HG03196 (cell line): ENCODE data around the gene COX7A2L.
"Not testable (repeated sequence)": the region's sequence is repeated elsewhere in the genome, so short reads cannot be mapped to it uniquely, and the experiment has no call there.

Experiments
- ATAC-seq: cut with Tn5 transposase; IDR thresholded peaks from one replicate; pipeline ENCODE4 v1.9.1; 2021; ENCODE audit not compliant: unreplicated experiment

Gene COX7A2L

GRCh38 chr2:42340045-42340937 is 20.7 kb downstream of the COX7A2L start:
- no peak for ATAC-seq

DNA sequence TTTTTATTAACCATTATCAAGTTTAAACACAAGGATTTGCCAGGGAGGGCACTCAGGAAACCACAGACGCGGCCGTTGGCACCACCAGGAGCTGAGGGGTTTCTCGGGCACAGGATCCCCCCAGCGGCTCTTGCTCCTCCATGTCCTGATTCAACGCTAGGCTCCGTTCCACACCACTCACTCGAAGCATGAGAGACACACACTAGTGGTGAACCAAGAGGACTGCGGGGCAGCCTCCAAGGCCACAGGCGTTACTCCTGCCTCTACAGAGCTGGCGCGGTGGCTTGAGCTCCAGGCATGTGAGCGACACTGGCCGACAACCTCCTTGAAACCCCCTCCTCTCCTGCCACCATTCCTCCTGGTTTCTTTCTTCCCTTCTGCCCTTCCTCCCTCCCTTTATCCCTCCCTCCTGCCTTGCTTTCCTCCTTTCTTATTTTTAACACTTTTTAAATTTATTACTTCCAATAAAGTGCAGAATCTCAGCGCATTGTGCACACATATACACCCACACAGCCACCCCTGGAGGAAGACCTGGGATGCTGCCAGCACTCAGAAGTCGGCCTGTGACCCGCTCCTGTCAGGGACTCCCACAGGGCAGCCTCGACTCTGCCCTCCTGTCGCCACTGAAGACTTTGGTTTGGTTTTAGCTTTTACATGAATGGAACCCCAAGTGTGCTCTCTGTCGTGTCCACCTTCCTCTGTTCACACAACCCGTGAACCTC is 21.7 kb downstream of the COX7A2L start:
- ATAC-seq, result no peak

DNA sequence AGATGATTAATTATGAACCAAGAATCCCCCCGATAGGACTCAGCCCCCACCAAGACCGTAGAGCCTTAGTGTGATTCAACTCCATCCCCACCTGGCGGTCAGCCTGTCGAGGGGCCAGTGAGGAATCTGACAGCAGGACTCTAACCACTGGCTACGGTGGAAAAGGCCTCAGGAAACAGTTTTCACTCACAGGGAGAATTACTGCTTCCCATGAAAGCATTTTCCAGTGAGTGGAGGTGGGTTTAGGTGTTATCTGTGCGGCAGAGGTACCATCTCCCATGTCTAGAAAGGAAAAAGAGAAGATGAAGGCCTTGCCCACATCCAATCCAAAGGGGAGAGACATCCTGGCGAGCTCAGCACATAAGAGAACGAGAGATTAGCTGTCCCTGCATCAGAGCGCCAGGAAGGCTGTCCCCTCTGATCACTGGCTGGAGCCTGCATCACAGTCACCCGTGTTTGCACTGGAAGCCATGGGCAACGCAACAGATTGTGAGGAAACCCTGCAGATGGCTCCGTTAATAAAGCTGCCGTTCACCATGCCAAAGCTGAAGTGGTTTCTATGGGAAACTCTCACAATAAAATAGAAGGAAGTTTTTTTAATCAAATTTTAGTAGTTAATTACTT is 22.3 kb downstream of the COX7A2L start:
- no peak for ATAC-seq

DNA sequence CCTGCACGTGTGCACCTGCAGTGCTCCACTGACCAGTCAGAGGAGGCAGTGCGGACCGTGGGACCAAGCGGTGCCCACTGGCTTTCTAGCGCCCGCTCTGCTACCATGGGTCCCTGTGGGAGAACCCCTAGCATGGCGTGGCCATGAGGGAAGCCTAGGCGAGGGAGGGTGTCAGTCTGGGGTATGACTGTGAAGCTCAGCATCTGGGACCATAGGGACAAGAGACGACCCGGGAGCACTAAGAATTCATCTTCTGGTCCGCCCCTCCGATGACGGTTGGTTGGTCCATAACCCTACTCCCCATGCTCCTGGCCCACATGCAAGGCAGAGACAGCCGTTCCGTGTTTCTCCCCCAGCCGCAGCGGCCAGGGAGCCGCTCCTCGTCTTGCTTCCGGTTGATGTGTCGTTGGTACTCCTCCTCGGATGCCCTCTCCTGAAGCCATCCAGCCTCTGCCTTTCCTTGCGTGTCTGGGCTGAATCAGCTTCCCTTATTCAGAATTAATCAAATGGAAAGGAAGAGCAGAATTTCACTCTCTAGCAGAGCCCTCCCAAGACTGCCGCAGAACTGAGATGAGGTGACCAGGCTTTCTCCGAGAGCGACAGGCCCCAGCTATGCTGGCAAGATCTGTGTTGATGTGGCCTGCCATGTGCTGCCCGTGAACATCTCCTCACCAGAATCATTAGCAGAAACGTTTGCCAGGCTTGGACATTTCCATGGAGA is 23.0 kb downstream of the COX7A2L start:
- ATAC-seq, result no peak

DNA sequence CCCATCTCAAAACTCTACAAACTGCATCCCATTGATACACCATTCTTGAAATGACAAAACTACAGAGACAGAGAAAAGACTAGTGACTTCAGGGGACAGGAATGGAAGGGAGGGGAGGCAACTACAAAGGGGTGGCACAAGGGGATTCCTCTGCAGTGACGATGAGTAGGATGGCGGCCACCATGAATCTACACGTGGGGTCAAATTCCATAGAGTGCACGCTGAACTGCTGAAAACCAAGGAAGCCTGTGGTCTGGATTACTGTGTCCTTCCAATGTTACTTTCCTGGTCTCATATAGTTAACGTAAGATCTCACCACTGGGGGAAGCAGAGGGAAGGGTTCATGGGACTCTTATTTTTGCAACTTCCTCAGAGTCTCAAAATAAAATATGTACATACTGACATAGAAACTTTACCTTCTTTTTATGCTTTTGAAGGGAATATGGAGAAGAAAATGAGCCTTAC is 23.6 kb downstream of the COX7A2L start:
- no peak for ATAC-seq

DNA sequence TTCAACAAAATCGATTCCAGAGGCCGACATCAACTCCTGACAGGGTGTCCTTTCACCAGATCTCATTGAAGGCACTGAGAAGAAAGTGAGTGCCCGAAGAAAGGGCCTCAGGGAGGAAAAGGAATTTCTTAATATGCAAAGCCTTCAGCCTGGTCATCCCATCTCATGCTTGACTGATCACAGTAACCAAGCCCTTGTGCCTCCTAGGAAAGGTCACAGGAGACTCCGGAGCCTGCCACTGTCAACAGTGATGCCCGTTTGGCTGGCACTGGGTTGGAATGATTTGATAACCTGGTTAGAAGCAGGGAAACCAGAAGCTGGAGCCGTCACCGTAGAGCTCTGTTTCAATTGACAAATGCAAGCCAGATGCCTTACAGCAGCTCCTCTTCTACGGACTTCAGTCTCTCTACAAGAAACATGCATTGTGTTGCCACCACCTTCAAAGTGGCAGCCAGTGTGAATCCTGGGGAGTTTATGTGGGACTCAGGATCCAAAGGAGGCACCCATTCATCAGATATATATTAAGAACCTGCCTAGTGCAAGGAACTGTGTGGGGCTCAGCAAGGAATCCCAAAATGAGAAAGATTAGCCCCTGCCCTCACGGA is 24.6 kb downstream of the COX7A2L start:
- no peak for ATAC-seq

DNA sequence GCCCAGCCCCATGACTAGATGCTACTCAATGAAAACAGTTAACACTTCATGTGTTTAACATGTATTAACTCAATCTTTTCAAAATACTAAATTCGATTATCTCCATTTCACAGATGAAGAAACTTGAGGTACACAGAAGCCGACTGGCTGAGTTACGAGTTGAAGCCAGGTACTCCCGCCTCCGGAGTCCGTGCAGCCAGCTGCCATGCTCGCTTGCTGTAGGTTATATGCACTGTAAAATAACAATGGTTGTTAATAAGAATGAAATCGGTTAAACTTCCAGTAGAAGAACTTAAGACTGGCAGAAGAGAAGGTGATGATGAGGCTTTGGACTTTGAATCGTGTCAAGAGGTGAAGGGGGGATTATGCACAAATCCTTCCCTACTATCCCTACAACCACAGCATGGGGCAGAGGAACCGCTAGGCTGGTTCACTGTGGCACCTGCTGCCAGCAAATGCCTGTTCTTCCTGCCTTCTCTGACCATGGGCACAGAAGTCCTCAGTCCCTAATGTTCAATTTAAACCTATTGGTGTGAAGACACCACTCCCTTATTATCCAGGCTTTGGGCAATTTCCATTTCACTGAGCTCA is 25.4 kb downstream of the COX7A2L start:
- ATAC-seq, result no peak

GRCh38 chr2:42334865-42335264 is 26.2 kb downstream of the COX7A2L start:
- not testable (repeated sequence) for ATAC-seq

DNA sequence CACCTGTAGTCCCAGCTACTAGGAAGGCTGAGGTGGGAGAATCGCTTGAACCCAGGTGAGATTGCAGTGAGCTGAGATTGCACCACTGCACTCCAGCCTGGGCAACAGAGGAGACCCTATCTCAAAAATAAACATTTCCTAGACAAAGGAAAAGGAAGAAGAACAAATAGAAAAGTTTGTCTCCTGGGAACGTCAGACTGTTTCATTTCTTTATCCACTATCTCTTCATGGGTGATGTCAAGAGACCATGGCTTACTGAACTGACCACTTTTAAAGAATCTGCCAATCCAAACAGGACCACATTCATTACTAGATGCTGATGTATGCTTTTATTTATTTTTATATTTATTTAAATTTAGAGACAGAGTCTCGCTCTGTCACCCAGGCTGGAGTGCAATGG is 26.8 kb downstream of the COX7A2L start:
- ATAC-seq, result no peak

DNA sequence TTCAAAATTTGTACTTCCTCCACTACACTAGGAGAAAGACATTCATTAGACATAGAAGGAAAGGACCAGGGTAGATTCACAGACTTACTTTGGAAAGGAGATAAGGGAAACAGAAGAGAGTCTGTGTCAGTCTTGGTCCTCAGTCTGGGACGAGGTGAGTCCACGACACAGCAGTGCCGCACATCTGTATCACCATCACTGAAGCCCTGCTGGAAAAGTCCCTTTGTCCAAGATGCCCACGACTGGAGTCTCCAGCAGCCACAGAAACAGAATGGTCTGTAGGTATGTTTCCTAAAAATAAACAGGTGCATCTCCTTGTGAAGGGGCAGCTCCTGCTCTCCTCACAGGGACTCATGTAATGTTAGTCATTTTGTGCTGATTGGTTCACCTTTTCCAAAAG is 27.4 kb downstream of the COX7A2L start:
- no peak for ATAC-seq

DNA sequence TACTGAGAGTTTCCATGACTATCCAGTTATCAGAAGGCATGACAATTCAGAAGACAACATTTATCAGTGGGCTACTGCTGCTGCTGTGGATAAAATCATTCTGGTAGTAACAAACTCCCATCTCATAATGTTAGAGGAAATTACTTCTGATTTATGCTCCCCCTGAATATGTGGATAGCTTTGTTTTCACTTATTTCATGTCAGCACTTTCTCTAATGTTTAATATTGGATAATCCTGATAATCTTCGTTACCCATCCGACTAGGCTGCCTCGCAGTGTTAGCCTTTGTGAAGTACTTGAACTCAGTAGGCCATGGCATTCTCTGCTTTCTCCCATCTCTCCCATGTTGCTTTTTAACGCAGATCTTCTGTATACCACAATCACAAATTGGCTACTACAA is 28.4 kb downstream of the COX7A2L start:
- no peak for ATAC-seq

- no peak for ATAC-seq
Measured at GRCh38 chr2:42331569-42332284, 29.3 kb downstream of the COX7A2L start.

DNA sequence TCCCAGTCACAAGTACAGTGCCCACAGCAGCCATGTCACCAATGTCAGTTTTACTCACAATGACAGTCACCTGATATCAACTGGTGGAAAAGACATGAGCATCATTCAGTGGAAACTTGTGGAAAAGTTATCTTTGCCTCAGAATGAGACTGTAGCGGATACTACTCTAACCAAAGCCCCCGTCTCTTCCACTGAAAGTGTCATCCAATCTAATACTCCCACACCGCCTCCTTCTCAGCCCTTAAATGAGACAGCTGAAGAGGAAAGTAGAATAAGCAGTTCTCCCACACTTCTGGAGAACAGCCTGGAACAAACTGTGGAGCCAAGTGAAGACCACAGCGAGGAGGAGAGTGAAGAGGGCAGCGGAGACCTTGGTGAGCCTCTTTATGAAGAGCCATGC is 31.3 kb downstream of the COX7A2L start:
- no peak for ATAC-seq

DNA sequence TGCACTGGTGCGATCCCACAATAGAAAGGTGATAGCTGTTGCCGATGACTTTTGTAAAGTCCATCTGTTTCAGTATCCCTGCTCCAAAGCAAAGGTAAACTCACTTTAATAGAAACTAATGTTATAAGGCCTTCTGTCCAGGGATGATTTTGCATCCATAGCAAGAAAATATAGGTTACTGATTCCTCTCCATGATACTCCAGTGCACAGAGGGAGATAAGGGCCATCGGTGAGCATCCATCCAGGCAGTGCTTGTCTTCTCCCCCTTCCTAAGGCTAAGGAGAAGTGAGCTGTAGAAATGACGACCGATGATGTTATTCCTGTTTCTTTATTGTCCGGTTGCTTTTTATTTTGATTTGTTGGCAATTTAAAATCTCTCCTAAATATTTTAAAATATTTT is 32.1 kb downstream of the COX7A2L start:
- no peak for ATAC-seq

GRCh38 chr2:42328148-42328833 is 32.7 kb downstream of the COX7A2L start:
- no peak for ATAC-seq

DNA sequence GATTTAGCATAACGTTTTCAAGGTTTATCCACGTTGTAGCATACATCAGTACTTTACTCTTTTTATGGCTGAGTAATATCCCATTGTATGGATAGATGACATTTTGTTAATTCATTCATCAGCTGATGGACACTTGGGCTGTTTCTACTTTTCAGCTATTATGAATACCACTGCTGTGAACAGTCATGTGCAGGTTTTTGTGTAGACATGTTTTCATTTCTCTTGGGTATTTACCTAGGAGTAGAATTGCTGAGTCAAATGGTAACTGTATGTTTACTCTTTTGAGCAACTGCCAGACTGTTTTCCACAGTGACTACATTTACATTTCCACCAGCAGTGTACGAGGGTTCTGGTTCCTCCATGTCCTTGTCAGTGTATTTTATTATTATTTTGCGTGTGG is 33.9 kb downstream of the COX7A2L start:
- ATAC-seq, result no peak

DNA sequence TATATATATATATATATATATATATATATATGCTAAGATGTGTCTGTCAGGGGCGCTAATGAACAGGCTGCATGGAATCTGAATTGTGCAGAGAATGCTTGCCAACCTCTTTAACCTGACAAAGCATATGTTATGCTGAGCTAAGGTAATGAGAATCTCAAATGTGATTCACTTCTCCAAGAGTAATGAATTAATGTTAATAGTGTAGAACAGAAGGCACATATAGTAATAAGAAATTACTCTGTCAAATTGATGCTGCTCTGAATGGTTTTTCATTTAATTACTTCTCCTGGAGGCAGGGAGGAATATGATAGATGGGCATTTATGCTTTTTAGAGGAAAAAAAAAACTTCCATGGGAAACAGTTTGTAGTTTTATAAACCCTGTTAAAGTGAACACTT is 35.4 kb downstream of the COX7A2L start:
- ATAC-seq, result no peak

GRCh38 chr2:42324949-42325348 is 36.1 kb downstream of the COX7A2L start:
- no peak for ATAC-seq

DNA sequence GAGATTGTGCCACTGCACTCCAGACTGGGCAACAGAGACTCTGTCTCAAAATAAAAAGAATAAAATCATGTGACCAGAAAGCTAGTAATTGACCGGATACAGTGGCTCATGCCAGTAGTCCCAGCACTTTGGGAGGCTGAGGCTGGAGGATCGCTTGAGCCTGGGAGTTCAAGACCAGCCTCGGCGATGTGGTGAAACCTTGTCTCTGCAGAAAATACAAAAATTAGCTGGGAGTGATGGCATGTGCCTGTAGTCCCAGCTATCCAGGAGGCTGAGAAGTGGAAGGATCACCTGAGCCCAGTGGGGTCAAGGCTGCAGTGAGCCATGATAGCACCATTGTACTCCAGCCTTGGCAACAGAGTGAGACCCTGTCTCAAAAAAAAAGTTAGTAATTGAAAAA is 36.8 kb downstream of the COX7A2L start:
- no peak for ATAC-seq
